Tibial artery (tissue), 4 donors: ENCODE measurements around the gene PHLDA1.

Source experiments
- DNase-seq, 2 donors: peaks; one replicate each; pipeline ENCODE4 v3.0.0-alpha.2; 2019
- H3K27ac ChIP-seq, 2 donors: fragments of 200-600 bp; sonication (generic) in 1 of 2; 1 replicate in 1 of 2; 2 replicates in 1 of 2; pipeline ENCODE4 v1.5.1; 2018 to 2019; ENCODE audit warnings: mild to moderate bottlenecking in 1 of 2
- H3K27me3 ChIP-seq, 2 donors: fragments of 200-600 bp; sonication (generic) in 1 of 2; one replicate each; pipeline versions ENCODE4 v1.5.1 to v1.6.0; 2016 to 2019
- H3K36me3 ChIP-seq, 3 donors: fragments of 200-600 bp; sonication (generic) in 2 of 3; one replicate each; pipeline ENCODE4 v1.5.1; 2016 to 2019; ENCODE audit warnings: mild to moderate bottlenecking in 2 of 3
- H3K4me1 ChIP-seq, 4 donors: fragments of 200-600 bp; sonication (generic) in 2 of 4; 1 replicate in 3 of 4; 2 replicates in 1 of 4; pipeline ENCODE4 v1.5.1; 2016 to 2019
- H3K4me3 ChIP-seq, 2 donors: fragments of 200-600 bp; sonication (generic) in 1 of 2; 1 replicate in 1 of 2; 2 replicates in 1 of 2; pipeline ENCODE4 v1.5.1; 2018 to 2019; ENCODE audit warnings: mild to moderate bottlenecking in 2 of 2
- H3K9me3 ChIP-seq, 3 donors: fragments of 200-600 bp; sonication (generic) in 1 of 3; one replicate each; pipeline ENCODE4 v1.5.1; 2016 to 2019
- CTCF ChIP-seq, 2 experiments: fragments of 200-600 bp in 1 of 2; fragments of 450-650 bp in 1 of 2; IDR thresholded peaks; one replicate each; pipeline ENCODE4 v1.5.1; 2017 to 2019; ENCODE audit warnings: antibody characterized with exemption in 2 of 2, mild to moderate bottlenecking in 1 of 2, moderate library complexity in 1 of 2
- intact Hi-C: fragments of 100-400 bp; cut with DNase I; formaldehyde crosslinking; loops from one replicate; pipeline ENCODE4 v1.15.0; 2023; ENCODE audit warnings: low total_unique reads

PHLDA1 gene

GRCh38 chr12:76031414-76032042, at the start of gene PHLDA1:
PHLDA1 (minus strand) TSS chr12:76031776.
- no peaks in the 10 kb centered on the region for H3K9me3 ChIP-seq
- peak within 1 kb of the TSS; percentile 82 to 83 for H3K4me3 ChIP-seq
- H3K36me3 ChIP-seq, result no peaks in the 10 kb centered on the region
- peak; percentile 89 to 96 for DNase-seq
- no peaks in the 10 kb centered on the region for H3K27me3 ChIP-seq
- intact Hi-C loops, result loop anchor here (5.0 kb wide), 2 partner anchors 49 to 519 kb away; partner anchors contain the start of gene KRR1
- peaks cover 0 to 20% (median 7%) of the 10 kb centered on the region in 4 donors for H3K4me1 ChIP-seq
- peak; percentile 57 to 63 for TF ChIP-seq CTCF (IDR thresholded peaks at IDR 0.05)
- peak within 1 kb of the TSS; percentile 96 to 99 for H3K27ac ChIP-seq

DNA sequence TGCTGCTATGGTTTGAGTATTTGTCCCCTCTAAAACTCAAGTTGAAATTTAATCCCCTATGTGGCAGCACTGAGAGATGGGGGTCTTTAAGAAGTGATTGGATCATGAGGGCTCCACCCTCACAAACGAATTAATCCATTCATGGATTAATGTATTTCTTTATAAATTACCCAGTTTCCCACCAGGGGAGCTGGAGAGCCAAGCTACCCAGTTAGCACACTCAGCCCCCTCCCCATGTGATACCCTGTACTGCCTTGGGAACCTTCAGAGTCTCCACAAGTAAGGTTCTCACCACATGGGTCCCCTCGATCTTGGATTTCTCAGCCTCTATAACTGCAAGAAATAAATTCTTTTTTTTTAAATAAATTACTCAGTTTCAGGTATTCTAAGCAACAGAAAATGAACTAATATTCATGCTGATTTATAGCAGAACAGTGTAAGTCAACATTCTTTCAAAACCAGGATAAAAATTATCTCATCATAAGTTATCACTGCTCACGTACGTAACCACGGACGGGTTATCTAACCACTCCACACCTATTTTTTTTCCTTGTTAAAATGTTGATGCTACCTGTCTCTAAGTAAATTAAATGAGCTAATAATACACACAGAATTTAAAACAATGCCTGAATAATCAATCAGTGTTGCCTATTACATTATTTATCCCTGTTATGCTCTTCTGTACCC, 49.3 kb upstream of the PHLDA1 start:
- Histone ChIP-seq H3K36me3 (peaks cover 0 to 6% (median 0%) of the 10 kb centered on the region in 3 donors), H3K4me3 (no peak overlapping the region), H3K4me1 (peaks cover 0 to 29% (median 12%) of the 10 kb centered on the region in 4 donors), H3K9me3 (peaks cover 0 to 10% (median 5%) of the 10 kb centered on the region in 3 donors), H3K27me3 (no peaks in the 10 kb centered on the region), H3K27ac (no peak overlapping the region)
- no peak for TF ChIP-seq CTCF (IDR thresholded peaks at IDR 0.05)
- intact Hi-C loops, result loop anchor here (10.0 kb wide), 1 partner anchor 264 kb away; the partner anchor contains the start of gene BBS10
- DNase-seq, result no peak

DNA sequence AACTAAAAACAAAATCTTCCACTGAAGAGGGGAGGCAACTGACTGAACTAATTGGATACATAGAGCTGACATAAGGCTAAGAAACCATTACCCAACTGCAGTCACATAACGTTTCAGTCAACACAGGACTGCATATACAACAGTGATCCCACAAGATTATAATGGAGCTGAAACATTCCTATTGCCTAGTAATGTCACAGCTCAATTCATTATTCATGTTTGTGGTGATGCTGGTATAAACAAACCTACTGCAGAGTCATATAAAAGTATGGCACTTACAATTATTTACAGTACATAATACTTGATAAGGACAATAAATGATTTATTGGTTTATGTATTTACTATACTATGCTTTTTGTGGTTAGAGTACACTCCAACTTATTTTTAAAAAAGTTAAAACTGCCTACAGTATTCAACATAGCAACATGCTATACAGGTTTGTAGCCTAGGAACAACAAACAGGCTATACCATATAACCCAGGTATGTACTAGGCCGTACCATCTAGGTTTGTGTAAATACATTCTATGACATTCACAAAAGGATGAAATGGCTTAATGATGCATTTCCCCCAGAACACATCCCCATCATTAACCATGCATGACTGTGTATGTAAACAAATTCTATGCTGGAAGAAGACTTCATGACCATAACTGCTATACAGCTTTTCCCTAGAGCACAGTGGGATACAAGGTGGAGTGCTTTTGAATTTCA, 48.6 kb upstream of the PHLDA1 start:
- DNase-seq, result no peak
- Histone ChIP-seq H3K4me1 (peaks cover 0 to 25% (median 15%) of the 10 kb centered on the region in 4 donors), H3K27ac (no peak overlapping the region), H3K4me3 (no peak overlapping the region), H3K9me3 (peaks cover 0 to 10% (median 5%) of the 10 kb centered on the region in 3 donors), H3K36me3 (peaks cover 0 to 6% (median 0%) of the 10 kb centered on the region in 3 donors), H3K27me3 (no peaks in the 10 kb centered on the region)
- intact Hi-C loops, result loop anchor here (10.0 kb wide), 1 partner anchor 265 kb away; the partner anchor contains the start of gene BBS10
- no peak for TF ChIP-seq CTCF (IDR thresholded peaks at IDR 0.05)

- H3K36me3 ChIP-seq, result peaks cover 0 to 6% (median 0%) of the 10 kb centered on the region in 3 donors
- TF ChIP-seq CTCF (IDR thresholded peaks at IDR 0.05), result no peak
- intact Hi-C loops, result no loop called here
Observed at GRCh38 chr12:76078748-76079147, 47.2 kb upstream of the PHLDA1 start.

DNA sequence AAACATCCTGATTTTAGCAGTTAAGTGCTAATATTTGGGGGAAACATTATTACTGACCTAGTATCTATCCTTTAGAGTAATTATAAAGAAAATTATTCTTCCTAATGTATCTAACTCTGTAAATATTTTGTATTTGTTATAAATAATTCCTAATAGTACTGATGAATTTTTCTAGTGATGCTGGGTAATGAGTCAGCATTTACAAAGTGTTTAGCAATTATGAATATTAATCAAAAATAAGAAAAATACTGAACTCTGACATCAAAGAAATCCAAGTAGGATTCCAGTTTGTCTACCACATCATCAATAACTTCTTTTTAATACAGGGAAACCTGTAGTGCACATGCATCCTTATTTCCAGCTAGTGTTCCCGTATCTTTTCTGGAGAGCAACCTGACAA, 43.9 kb upstream of the PHLDA1 start:
- Histone ChIP-seq H3K4me3 (no peak overlapping the region), H3K4me1 (peaks cover 0 to 21% (median 7%) of the 10 kb centered on the region in 4 donors), H3K9me3 (peaks cover 0 to 10% (median 5%) of the 10 kb centered on the region in 3 donors), H3K36me3 (peaks cover 0 to 9% (median 6%) of the 10 kb centered on the region in 3 donors), H3K27me3 (no peaks in the 10 kb centered on the region), H3K27ac (no peak overlapping the region)
- no peak for DNase-seq
- intact Hi-C loops, result no loop called here
- TF ChIP-seq CTCF (IDR thresholded peaks at IDR 0.05), result no peak

More at GRCh38 chr12:76078748-76079147, 47.2 kb upstream of the PHLDA1 start:
- Histone ChIP-seq H3K9me3 (peaks cover 0 to 10% (median 5%) of the 10 kb centered on the region in 3 donors), H3K27ac (no peak overlapping the region), H3K4me1 (peaks cover 0 to 36% (median 16%) of the 10 kb centered on the region in 4 donors), H3K27me3 (no peaks in the 10 kb centered on the region), H3K4me3 (no peak overlapping the region)
- DNase-seq, result no peak
